Measurements from ENCODE around the gene EDA.

DNA sequence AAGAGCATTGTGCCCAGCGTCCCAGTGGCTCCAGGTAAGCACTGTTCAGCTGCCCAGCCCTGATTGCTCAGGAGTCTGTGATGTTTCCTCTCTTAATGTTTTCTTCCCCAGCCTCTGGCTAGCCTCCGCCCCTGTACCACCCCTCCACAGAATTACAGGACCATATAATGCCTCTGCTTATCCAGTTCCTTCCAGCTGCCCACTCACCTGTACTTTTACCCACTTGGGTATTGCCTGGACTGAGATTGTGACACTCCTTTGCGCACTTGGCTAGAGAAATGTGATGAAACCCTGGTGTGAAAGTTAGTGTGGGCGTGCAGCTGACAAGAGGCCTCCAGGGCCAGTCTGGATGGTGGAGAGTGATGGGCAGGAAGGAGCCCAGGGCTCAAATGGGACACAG is 434.0 kb downstream of the EDA start, which contains the start of gene AWAT2:
- TF ChIP-seq, protein P1, sequence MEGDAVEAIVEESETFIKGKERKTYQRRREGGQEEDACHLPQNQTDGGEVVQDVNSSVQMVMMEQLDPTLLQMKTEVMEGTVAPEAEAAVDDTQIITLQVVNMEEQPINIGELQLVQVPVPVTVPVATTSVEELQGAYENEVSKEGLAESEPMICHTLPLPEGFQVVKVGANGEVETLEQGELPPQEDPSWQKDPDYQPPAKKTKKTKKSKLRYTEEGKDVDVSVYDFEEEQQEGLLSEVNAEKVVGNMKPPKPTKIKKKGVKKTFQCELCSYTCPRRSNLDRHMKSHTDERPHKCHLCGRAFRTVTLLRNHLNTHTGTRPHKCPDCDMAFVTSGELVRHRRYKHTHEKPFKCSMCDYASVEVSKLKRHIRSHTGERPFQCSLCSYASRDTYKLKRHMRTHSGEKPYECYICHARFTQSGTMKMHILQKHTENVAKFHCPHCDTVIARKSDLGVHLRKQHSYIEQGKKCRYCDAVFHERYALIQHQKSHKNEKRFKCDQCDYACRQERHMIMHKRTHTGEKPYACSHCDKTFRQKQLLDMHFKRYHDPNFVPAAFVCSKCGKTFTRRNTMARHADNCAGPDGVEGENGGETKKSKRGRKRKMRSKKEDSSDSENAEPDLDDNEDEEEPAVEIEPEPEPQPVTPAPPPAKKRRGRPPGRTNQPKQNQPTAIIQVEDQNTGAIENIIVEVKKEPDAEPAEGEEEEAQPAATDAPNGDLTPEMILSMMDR (IDR thresholded peaks at IDR 0.05), result no peak
- TF ChIP-seq POLR2AphosphoS5 (IDR thresholded peaks at IDR 0.05; ENCODE audit: low read depth, low read length), result no peak

All from Panc1 (cell line).